C4-2B (cell line): ENCODE data around the gene PRICKLE1.

Experiments
- H3K27ac ChIP-seq: fragments of 450-650 bp; 2 replicates; pipeline ENCODE4 v1.5.1; 2017
- ZFX ChIP-seq: fragments of 450-650 bp; IDR thresholded peaks from 2 replicates; pipeline ENCODE4 v1.6.1; 2017
- TF ChIP-seq, protein P1 (sequence below): fragments of 450-650 bp; conservative IDR thresholded peaks from 2 replicates; pipeline ENCODE4 v1.5.1; 2017; ENCODE audit warnings: mild to moderate bottlenecking

The PRICKLE1 gene

DNA sequence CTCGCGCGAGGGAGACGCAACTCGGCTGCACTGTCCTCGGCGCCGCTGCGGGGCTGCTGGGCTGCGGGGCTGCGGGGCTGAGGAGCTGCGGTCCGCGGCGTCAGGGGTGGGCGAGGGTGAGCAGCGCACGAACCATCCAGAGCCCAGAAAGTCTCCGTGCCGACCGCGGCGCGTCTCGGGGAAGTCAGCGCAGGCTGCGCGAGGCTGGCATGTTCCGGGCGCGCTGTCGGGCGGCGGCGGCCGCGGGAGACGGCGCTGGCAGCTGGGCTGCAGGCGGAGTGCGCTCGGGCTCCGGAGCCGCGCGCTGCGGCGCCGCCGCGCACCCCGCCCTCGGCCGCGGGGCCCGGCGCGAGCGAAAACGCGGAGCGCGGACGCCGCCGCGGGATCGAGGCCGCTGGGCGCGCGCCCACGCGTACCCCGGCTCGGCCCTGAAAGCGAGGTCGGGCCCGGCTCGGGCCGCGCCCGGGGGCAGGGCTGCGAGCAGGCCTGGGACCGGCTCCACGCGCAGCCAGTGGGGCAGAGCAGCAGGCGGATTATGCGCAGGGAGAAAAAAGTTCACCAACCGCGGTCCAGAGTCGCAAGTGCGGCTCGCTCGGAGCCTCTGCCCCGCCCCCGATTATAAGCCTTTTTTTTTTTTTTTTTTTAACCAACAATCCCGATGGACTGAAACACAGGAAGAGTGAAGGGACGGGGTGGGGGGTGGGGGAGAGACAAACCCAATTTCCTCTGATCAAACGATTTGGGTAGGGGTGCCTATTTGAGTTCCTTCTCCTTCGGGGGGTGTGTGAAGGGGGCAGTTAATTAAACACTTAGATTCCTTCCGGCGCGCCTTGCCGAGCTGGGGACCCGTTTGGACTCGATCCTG lies at the start of gene PRICKLE1:
TSS of gene PRICKLE1 (minus strand) at position 282 of the 865 bp plus-strand sequence. CDS start 117,230 bp downstream, outside the sequence.
- TF ChIP-seq ZFX = no peak
- TF ChIP-seq, protein P1, sequence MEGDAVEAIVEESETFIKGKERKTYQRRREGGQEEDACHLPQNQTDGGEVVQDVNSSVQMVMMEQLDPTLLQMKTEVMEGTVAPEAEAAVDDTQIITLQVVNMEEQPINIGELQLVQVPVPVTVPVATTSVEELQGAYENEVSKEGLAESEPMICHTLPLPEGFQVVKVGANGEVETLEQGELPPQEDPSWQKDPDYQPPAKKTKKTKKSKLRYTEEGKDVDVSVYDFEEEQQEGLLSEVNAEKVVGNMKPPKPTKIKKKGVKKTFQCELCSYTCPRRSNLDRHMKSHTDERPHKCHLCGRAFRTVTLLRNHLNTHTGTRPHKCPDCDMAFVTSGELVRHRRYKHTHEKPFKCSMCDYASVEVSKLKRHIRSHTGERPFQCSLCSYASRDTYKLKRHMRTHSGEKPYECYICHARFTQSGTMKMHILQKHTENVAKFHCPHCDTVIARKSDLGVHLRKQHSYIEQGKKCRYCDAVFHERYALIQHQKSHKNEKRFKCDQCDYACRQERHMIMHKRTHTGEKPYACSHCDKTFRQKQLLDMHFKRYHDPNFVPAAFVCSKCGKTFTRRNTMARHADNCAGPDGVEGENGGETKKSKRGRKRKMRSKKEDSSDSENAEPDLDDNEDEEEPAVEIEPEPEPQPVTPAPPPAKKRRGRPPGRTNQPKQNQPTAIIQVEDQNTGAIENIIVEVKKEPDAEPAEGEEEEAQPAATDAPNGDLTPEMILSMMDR = no peak
- no peak within 1 kb of the TSS for H3K27ac ChIP-seq

DNA sequence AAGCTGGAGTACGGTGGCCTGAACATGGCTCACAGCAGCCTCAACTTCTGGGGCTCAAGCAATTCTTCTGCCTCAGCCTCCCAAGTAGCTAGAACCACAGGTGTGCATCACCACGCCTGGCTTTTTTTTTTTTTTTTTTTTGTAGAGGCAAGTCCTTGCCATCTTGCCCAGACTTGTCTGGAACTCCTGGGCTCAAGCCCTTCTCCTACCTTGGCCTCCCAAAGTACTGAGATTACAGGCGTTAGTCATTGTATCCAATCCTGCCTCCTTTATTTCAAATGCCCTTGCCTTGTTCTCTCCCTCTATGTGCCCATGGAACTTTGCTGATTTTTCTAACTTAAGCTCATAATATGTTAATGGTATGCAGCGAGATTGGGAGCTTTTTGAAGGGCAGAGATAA lies 49.2 kb upstream of the PRICKLE1 start:
- H3K27ac ChIP-seq = no peak overlapping the region
- TF ChIP-seq ZFX = no peak
- TF ChIP-seq, protein P1 = no peak

DNA sequence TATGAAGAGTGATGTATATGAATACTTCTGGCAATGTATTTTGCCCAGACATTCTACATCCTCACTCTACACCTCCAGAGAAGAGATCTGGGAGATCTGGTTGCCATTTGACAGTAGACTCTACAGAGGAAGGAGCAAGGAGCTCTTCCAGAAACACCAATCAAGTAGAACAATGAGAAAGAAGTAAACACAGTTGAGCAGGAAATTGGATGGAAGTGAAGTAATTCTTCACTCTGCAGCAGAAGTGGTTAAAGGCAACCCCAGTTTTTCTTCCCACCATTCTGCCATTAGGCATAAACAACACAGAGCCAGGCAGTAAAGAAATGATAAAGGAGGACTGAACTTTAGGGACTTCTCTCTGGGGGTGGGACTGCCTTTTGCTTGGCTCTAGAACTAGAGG lies 48.5 kb upstream of the PRICKLE1 start:
- H3K27ac ChIP-seq = no peak overlapping the region
- TF ChIP-seq, protein P1 = no peak
- TF ChIP-seq ZFX = no peak

DNA sequence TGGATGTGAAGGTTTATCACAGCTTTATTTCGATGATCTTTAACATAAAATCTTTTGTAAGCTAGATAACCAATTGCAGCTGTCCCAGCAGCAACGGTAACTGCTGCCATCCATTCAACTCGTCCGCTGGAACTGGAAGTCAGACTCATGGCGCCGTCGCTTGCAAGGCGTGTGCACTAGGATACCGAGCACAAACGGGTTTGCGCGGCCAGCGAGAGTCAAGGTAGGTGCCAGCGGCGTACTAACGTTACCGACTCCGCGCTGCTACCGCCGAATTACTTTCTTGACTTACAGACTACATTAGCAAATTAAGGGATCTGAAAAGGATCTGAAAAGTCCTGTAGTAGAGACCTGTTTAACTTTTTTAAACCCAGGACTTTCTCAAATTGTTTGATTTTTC lies 47.4 kb upstream of the PRICKLE1 start:
- H3K27ac ChIP-seq = no peak overlapping the region
- TF ChIP-seq ZFX = no peak
- TF ChIP-seq, protein P1 = no peak

DNA sequence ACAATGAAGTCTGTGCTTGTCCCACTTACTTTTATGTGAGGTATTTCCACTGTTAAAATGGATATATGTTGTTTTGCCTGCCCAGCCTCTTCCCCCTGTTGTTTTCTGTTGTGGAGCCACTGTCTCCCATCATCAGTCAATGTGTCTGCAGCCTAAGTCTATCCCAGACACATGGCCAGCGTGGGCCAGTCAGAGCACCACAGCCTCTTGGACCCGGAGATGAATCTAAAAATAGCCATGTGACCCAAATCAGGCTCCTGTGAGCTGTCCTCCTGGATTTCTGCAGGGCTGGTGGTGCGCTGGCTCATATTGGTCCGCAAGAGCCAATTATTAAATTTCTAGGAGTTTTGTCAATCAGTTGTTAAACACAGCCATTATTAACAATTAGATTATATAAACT lies 44.0 kb upstream of the PRICKLE1 start:
- no peak overlapping the region for H3K27ac ChIP-seq
- TF ChIP-seq, protein P1 = no peak

DNA sequence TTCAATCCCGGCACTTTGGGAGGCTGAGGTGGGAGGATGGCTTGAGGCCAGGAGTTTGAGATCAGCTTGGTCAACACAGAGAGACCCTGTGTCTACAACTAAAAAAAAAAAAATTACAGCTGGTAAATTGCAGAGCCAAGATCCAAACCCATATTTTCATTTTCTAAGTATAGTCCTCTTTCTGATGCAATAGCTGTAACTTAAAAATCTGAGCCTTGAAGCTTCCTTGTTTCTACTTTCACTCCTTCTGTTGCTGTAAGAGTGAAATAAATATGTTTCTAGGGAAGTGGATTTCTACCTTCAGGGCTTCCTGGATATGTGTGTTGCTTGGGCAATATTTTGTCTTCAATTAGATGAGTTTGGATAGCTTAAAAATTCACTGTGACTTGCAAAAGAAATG lies 42.0 kb upstream of the PRICKLE1 start:
- TF ChIP-seq, protein P1 = no peak
- no peak for TF ChIP-seq ZFX
- H3K27ac ChIP-seq = no peak overlapping the region

DNA sequence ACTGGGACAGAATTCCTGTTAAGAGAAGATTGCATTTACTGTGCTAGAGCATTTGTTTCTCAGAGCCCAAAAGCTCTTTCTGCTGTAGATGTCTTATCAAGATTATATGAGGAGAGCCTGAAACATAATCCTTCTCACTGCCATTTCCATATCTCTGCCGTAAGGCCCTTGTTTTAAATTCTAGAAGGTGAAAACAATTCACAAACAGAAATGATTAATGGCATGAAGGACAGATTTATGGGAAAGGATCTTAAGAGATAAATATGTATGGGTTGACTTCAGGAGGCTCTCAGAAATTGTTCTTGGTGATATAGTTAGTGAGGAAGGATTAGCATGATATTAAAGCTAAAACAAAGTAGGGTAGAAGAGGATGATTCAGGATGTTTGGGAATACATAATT lies 40.8 kb upstream of the PRICKLE1 start:
- TF ChIP-seq, protein P1 = no peak
- no peak for TF ChIP-seq ZFX
- H3K27ac ChIP-seq = no peak overlapping the region
